Ovary (tissue), 3 donors: ENCODE results near the gene KIF6.

Source experiments
- EP300 ChIP-seq: sonication (generic); formaldehyde crosslinking; IDR thresholded peaks from one replicate; pipeline ENCODE4 v1.6.1; 2017; ENCODE audit warnings: antibody characterized with exemption
- TF ChIP-seq, protein P1 (sequence below), 3 donors: fragments of 450-650 bp in 2 of 3; fragments of 200-600 bp in 1 of 3; IDR thresholded peaks; one replicate each; pipeline versions ENCODE4 v1.5.1 to v1.8.0; 2016 to 2022; ENCODE audit warnings: antibody characterized with exemption in 3 of 3, mild to moderate bottlenecking in 1 of 3
- donor health status: DM: no; HTN: no; CAD: no.

DNA sequence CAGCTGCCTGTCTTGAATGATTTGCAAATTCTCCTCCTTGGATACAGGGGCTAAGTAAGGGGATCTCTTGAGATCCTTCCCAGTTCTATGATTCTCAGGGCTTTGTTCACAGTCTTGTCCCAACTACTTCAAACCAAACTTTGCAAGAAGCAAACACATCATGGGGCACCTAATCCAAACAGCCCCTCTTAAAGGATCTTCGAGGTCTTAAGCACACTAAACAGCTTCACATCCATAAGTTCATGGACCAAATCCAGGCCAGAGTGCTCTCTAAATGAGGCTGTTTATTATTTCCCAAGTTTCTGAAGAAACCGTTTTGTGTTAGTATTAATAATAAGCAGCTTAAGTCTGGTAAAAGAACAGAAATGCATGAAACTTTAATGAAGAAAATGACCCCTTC, 75.2 kb downstream of the KIF6 start:
- TF ChIP-seq EP300 = no peak
- TF ChIP-seq, protein P1, sequence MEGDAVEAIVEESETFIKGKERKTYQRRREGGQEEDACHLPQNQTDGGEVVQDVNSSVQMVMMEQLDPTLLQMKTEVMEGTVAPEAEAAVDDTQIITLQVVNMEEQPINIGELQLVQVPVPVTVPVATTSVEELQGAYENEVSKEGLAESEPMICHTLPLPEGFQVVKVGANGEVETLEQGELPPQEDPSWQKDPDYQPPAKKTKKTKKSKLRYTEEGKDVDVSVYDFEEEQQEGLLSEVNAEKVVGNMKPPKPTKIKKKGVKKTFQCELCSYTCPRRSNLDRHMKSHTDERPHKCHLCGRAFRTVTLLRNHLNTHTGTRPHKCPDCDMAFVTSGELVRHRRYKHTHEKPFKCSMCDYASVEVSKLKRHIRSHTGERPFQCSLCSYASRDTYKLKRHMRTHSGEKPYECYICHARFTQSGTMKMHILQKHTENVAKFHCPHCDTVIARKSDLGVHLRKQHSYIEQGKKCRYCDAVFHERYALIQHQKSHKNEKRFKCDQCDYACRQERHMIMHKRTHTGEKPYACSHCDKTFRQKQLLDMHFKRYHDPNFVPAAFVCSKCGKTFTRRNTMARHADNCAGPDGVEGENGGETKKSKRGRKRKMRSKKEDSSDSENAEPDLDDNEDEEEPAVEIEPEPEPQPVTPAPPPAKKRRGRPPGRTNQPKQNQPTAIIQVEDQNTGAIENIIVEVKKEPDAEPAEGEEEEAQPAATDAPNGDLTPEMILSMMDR (IDR thresholded peaks at IDR 0.05) = no peak
